Smooth muscle cell (in vitro differentiated cells): ENCODE data around the gene TBL1XR1. TPM values are rescaled to one million over a fixed set of nuclear protein-coding genes. Genes with fewer than 3 reads are reported as not detected.

Experiments used
- DNase-seq: peaks from one replicate; lab custom pipeline; 2025; ENCODE audit not compliant: unreplicated experiment; lab: John Stamatoyannopoulos, UW
- H2AFZ ChIP-seq: fragments of 200-600 bp; sonication (generic); 2 replicates; pipeline ENCODE4 v1.6.0; 2016; ENCODE audit warnings: antibody characterized with exemption, low read depth, mild to moderate bottlenecking
- H3F3A ChIP-seq: fragments of 200-600 bp; sonication (generic); 2 replicates; pipeline ENCODE4 v1.6.0; 2017; ENCODE audit warnings: antibody characterized with exemption, low read depth
- H3K27ac ChIP-seq: fragments of 200-600 bp; sonication (generic); 2 replicates; pipeline ENCODE4 v1.5.1; 2016; ENCODE audit warnings: low read depth, mild to moderate bottlenecking
- H3K27me3 ChIP-seq: fragments of 200-600 bp; sonication (generic); 2 replicates; pipeline ENCODE4 v1.6.1; 2016; ENCODE audit warnings: low read depth, mild to moderate bottlenecking
- H3K36me3 ChIP-seq: fragments of 200-600 bp; sonication (generic); 2 replicates; pipeline ENCODE4 v1.5.1; 2016; ENCODE audit warnings: low read depth
- H3K4me1 ChIP-seq: fragments of 200-600 bp; sonication (generic); 2 replicates; pipeline ENCODE4 v1.5.1; 2016; ENCODE audit warnings: low read depth
- H3K4me2 ChIP-seq: fragments of 200-600 bp; sonication (generic); 2 replicates; pipeline ENCODE4 v1.6.0; 2016; ENCODE audit warnings: mild to moderate bottlenecking
- H3K4me3 ChIP-seq: fragments of 200-600 bp; sonication (generic); 2 replicates; pipeline ENCODE4 v1.5.1; 2016; ENCODE audit warnings: mild to moderate bottlenecking
- H3K79me2 ChIP-seq: fragments of 200-600 bp; sonication (generic); 2 replicates; pipeline ENCODE4 v1.6.0; 2016; ENCODE audit warnings: low read depth, mild to moderate bottlenecking
- H3K9ac ChIP-seq: fragments of 200-600 bp; sonication (generic); 2 replicates; pipeline ENCODE4 v1.6.0; 2016; ENCODE audit warnings: low read depth
- H3K9me3 ChIP-seq: fragments of 200-600 bp; sonication (generic); replicated peaks from 2 replicates; pipeline ENCODE4 v1.5.1; 2016; ENCODE audit warnings: low read depth
- H4K20me1 ChIP-seq: fragments of 200-600 bp; sonication (generic); 2 replicates; pipeline ENCODE4 v1.6.0; 2016; ENCODE audit warnings: low read depth
- CTCF ChIP-seq: fragments of 200-600 bp; sonication (generic); IDR thresholded peaks from 2 replicates; pipeline ENCODE4 v1.5.1; 2017; ENCODE audit warnings: borderline replicate concordance, mild to moderate bottlenecking, antibody characterized with exemption; ENCODE audit not compliant: insufficient read depth, poor library complexity, severe bottlenecking
- WGBS: methylation state at CpG from one replicate; pipeline ENCODE4 v1.1.7; 2016; ENCODE audit warnings: low lambda C conversion rate; 5-methylcytosine and 5-hydroxymethylcytosine counted together
- polyA plus RNA-seq: library from polyadenylated mRNA; unstranded; fragments of >200 nt; fragmentation: Nextera tagmentation; extraction: Ambion mirVana; gene quantifications from 2 replicates; pipeline ENCODE4 v1.2.1, GENCODE V29; 2016
- total RNA-seq: library from RNA; depleted of rRNA; stranded (reverse); fragments of >200 nt; gene quantifications from 2 replicates; pipeline ENCODE4 v1.2.3, GENCODE V29; 2014

TBL1XR1 gene
- total and polyA plus RNA-seq, 2 experiments from 2014 or later: 19.9 to 115 TPM

GRCh38 chr3:177026505-177027277, 170.6 kb downstream of the TBL1XR1 start:
- Histone ChIP-seq H4K20me1 (peaks cover 16% of the 10 kb centered on the region), H3K36me3 (peaks cover 9% of the 10 kb centered on the region), H2AFZ (no peak overlapping the region), H3K27me3 (no peaks in the 10 kb centered on the region), H3K9ac (no peak overlapping the region), H3K4me1 (no peaks in the 10 kb centered on the region), H3K79me2 (peaks cover 17% of the 10 kb centered on the region), H3K4me3 (no peak overlapping the region), H3F3A (no peaks in the 10 kb centered on the region), H3K27ac (no peak overlapping the region), H3K4me2 (no peak overlapping the region), H3K9me3 (no peaks in the 10 kb centered on the region)
- WGBS: 96% methylated on average over 3 of the region's 3 CpGs
- no peak for TF ChIP-seq CTCF
- no peak for DNase-seq

GRCh38 chr3:177015881-177016280, 181.4 kb downstream of the TBL1XR1 start:
- H3K27me3 ChIP-seq: no peaks in the 10 kb centered on the region
- no peak for TF ChIP-seq CTCF
- H3F3A ChIP-seq: no peaks in the 10 kb centered on the region
- 94% methylated on average over 6 of the region's 6 CpGs for WGBS
- peaks cover 3% of the 10 kb centered on the region for H3K36me3 ChIP-seq
- H4K20me1 ChIP-seq: no peaks in the 10 kb centered on the region
- no peak overlapping the region for H3K27ac ChIP-seq
- H3K79me2 ChIP-seq: no peaks in the 10 kb centered on the region
- DNase-seq: no peak
- H3K4me1 ChIP-seq: peaks cover 5% of the 10 kb centered on the region
- no peak overlapping the region for H3K4me2 ChIP-seq
- H3K9me3 ChIP-seq: no peaks in the 10 kb centered on the region
- no peak overlapping the region for H3K9ac ChIP-seq
- no peak overlapping the region for H3K4me3 ChIP-seq
- no peak overlapping the region for H2AFZ ChIP-seq

- H4K20me1 ChIP-seq: no peaks in the 10 kb centered on the region
- DNase-seq: no peak
- H3K4me2 ChIP-seq: no peak overlapping the region
- no peaks in the 10 kb centered on the region for H3K4me1 ChIP-seq
- no peaks in the 10 kb centered on the region for H3F3A ChIP-seq
- TF ChIP-seq CTCF: no peak
- WGBS: 77% methylated on average over 8 of the region's 8 CpGs
- H3K27me3 ChIP-seq: no peaks in the 10 kb centered on the region
- H3K9ac ChIP-seq: no peak overlapping the region
- no peaks in the 10 kb centered on the region for H3K36me3 ChIP-seq
- H3K9me3 ChIP-seq: no peaks in the 10 kb centered on the region
- no peak overlapping the region for H3K27ac ChIP-seq
- no peaks in the 10 kb centered on the region for H3K79me2 ChIP-seq
- H3K4me3 ChIP-seq: no peak overlapping the region
- no peak overlapping the region for H2AFZ ChIP-seq
Measured at GRCh38 chr3:177013681-177014280, 183.5 kb downstream of the TBL1XR1 start.
